Transverse colon (tissue), 4 donors: ENCODE data around the gene SLC25A6. TPM values are rescaled to one million over a fixed set of nuclear protein-coding genes. Genes with fewer than 3 reads are reported as not detected.

Source experiments
- DNase-seq: peaks from one replicate; pipeline ENCODE4 v3.0.0-alpha.2; 2019
- H3K27ac ChIP-seq, 4 donors: fragments of 200-600 bp; sonication (generic); 2 replicates each; pipeline ENCODE4 v1.5.1; 2016 to 2018; ENCODE audit warnings: inconsistent platforms in 4 of 4
- H3K27me3 ChIP-seq: fragments of 200-600 bp; sonication (generic); 2 replicates; pipeline ENCODE4 v1.5.1; 2017; ENCODE audit warnings: inconsistent platforms
- H3K36me3 ChIP-seq, 4 donors: fragments of 200-600 bp; sonication (generic); 2 replicates each; pipeline ENCODE4 v1.5.1; 2017 to 2019; ENCODE audit warnings: inconsistent platforms in 4 of 4
- H3K4me1 ChIP-seq, 4 donors: fragments of 200-600 bp; sonication (generic); 2 replicates each; pipeline ENCODE4 v1.5.1; 2017 to 2020; ENCODE audit warnings: inconsistent platforms in 4 of 4
- H3K4me3 ChIP-seq, 4 donors: fragments of 200-600 bp; sonication (generic); 1 replicate in 1 of 4; 2 replicates in 3 of 4; pipeline versions ENCODE4 v1.5.1 to v1.6.1; 2017 to 2019; ENCODE audit warnings: inconsistent platforms in 4 of 4
- H3K9me3 ChIP-seq, 2 donors: fragments of 200-600 bp; sonication (generic); 2 replicates each; pipeline ENCODE4 v1.5.1; 2017 to 2019; ENCODE audit warnings: inconsistent platforms in 2 of 2
- CTCF ChIP-seq, 5 experiments: fragments of 200-600 bp in 3 of 5; fragments of 450-650 bp in 2 of 5; sonication (generic) in 3 of 5; IDR thresholded peaks; 1 replicate in 2 of 5; 2 replicates in 3 of 5; pipeline ENCODE4 v1.5.1; 2016 to 2017; ENCODE audit warnings: antibody characterized with exemption in 5 of 5, inconsistent platforms in 3 of 5, mild to moderate bottlenecking in 2 of 5, moderate library complexity in 1 of 5
- EP300 ChIP-seq: sonication (generic); formaldehyde crosslinking; IDR thresholded peaks from one replicate; pipeline ENCODE4 v1.6.1; 2017; ENCODE audit warnings: antibody characterized with exemption, low read depth
- POLR2A ChIP-seq: fragments of 450-650 bp; IDR thresholded peaks from one replicate; pipeline ENCODE4 v1.6.1; 2016; ENCODE audit warnings: antibody characterized with exemption, mild to moderate bottlenecking, moderate library complexity
- POLR2AphosphoS5 ChIP-seq, 3 donors: sonication (generic); formaldehyde crosslinking; IDR thresholded peaks; one replicate each; pipeline ENCODE4 v1.6.1; 2016; ENCODE audit warnings: antibody characterized with exemption in 3 of 3
- WGBS, 2 donors: methylation state at CpG; one replicate each; pipeline ENCODE4 v1.1.5; 2018; ENCODE audit warnings: low coverage in 1 of 2; 5-methylcytosine and 5-hydroxymethylcytosine counted together
- in situ Hi-C, 4 donors: fragments of 200-750 bp; cut with MboI; loops; one replicate each; pipeline versions ENCODE4 v1.15.0 to v1.15.1; 2017; ENCODE audit warnings: low sequenced_read_pairs in 3 of 4, low pct_ligation_motif_present in 1 of 4, low pct_unique_long_range_greater_than_20kb in 1 of 4
- intact Hi-C: fragments of 100-400 bp; cut with DNase I; formaldehyde crosslinking; loops from one replicate; pipeline ENCODE4 v1.15.1; 2023; ENCODE audit warnings: low total_unique reads
- total RNA-seq, 4 donors: library from RNA; depleted of rRNA; stranded (reverse); fragments of >200 nt; gene quantifications; one replicate each; pipeline ENCODE4 v1.1.0, GENCODE V29; 2016

Gene SLC25A6
- total RNA-seq, 4 donors from 2014 or later, result 473 to 699 (median 574) TPM

- no peaks in the 10 kb centered on the region for H3K4me1 ChIP-seq
- peaks cover 5 to 6% of the 10 kb centered on the region in 2 donors for H3K9me3 ChIP-seq
- H3K36me3 ChIP-seq, result peaks cover 0 to 10% (median 5%) of the 10 kb centered on the region in 4 donors
- DNase-seq, result no peak
- in situ Hi-C loops (no loop called here), intact Hi-C loops (no loop called here)
- H3K27ac ChIP-seq, result no peak overlapping the region
- H3K27me3 ChIP-seq, result no peaks in the 10 kb centered on the region
- TF ChIP-seq EP300 (no peak), POLR2AphosphoS5 (IDR thresholded peaks at IDR 0.05) (no peak), POLR2A (no peak), CTCF (IDR thresholded peaks at IDR 0.05) (no peak)
- H3K4me3 ChIP-seq, result no peak overlapping the region
- WGBS, 2 donors, result 84% methylated on average over 14 of the region's 14 CpGs; no CpG with 5 or more reads in 1 of the 2 donors
Measured at GRCh38 chrX:1420371-1420770, 28.5 kb upstream of the SLC25A6 start.

- TF ChIP-seq POLR2A (no peak), EP300 (no peak), CTCF (IDR thresholded peaks at IDR 0.05) (no peak), POLR2AphosphoS5 (IDR thresholded peaks at IDR 0.05) (no peak)
- H3K4me1 ChIP-seq, result no peaks in the 10 kb centered on the region
- H3K27ac ChIP-seq, result no peak overlapping the region
- peaks cover 5 to 6% of the 10 kb centered on the region in 2 donors for H3K9me3 ChIP-seq
- H3K27me3 ChIP-seq, result no peaks in the 10 kb centered on the region
- intact Hi-C loops (no loop called here), in situ Hi-C loops (no loop called here)
- no peak overlapping the region for H3K4me3 ChIP-seq
- no peak for DNase-seq
- 92 to 94% methylated on average over 8 to 19 of the region's 19 CpGs for WGBS, 2 donors
- peaks cover 0 to 7% (median 3%) of the 10 kb centered on the region in 4 donors for H3K36me3 ChIP-seq
Measured at GRCh38 chrX:1419545-1420355, 27.8 kb upstream of the SLC25A6 start.

GRCh38 chrX:1418901-1419544 lies 27.1 kb upstream of the SLC25A6 start:
- in situ Hi-C loops, result no loop called here
- H3K4me1 ChIP-seq, result no peaks in the 10 kb centered on the region

More at GRCh38 chrX:1418901-1419544, 27.1 kb upstream of the SLC25A6 start:
- 92% methylated on average over 29 of the region's 29 CpGs; no CpG with 5 or more reads in 1 of the 2 donors for WGBS, 2 donors
- Histone ChIP-seq H3K36me3 (peaks cover 0 to 7% (median 3%) of the 10 kb centered on the region in 4 donors), H3K27me3 (no peaks in the 10 kb centered on the region), H3K27ac (no peak overlapping the region), H3K9me3 (peaks cover 5 to 6% of the 10 kb centered on the region in 2 donors), H3K4me3 (no peak overlapping the region)
- TF ChIP-seq POLR2A (no peak), EP300 (no peak), CTCF (IDR thresholded peaks at IDR 0.05) (no peak), POLR2AphosphoS5 (IDR thresholded peaks at IDR 0.05) (no peak)
- intact Hi-C loops, result no loop called here
- DNase-seq, result no peak
